Activated CD8-positive, alpha-beta memory T cell treated with anti-CD3 and anti-CD28 coated beads for 36 hours (primary cell): ENCODE measurements around the gene ZNF547. TPM values are rescaled to one million over a fixed set of nuclear protein-coding genes. Genes with fewer than 3 reads are reported as not detected.

Source experiments
- CTCF ChIA-PET: fragments of 350-600 bp; sonication (Branson Sonifier 250); formaldehyde crosslinking; loops from one replicate; lab custom pipeline; 2021; ENCODE audit warnings: antibody characterized with exemption; lab: Charles Lee
- POLR2A ChIA-PET: fragments of 350-600 bp; sonication (Branson Sonifier 250); formaldehyde crosslinking; loops from one replicate; lab custom pipeline; 2021; ENCODE audit warnings: antibody characterized with exemption; lab: Charles Lee
- total RNA-seq, 2 experiments: library from RNA; stranded (reverse); gene quantifications; one replicate each; pipeline ENCODE4 v1.2.3, GENCODE V29; 2021

ZNF547 gene
- 1 to 10 TPM; 1.9 to 2.7 TPM for total RNA-seq

- ChIA-PET CTCF (interaction anchor here (1.0 kb wide), 1 partner anchor 12 kb away, joined by 3 read pairs; the partner anchor contains the start of gene ZNF304), POLR2A (interaction anchor here (0.6 to 1.7 kb wide), 2 partner anchors 26 to 820 kb away, joined by 3 to 5 read pairs; partner anchors contain the start of genes ZNF274 and ZNF548)
Measured at GRCh38 chr19:57362997-57363687, at the start of gene ZNF547, which contains the start of gene TRAPPC2B. ZNF547 (plus strand) TSS chr19:57363551; CDS start chr19:57368556, 5,005 bp downstream. TRAPPC2B (plus strand) TSS chr19:57363551; CDS start chr19:57364834, 1,283 bp downstream.

GRCh38 chr19:57314146-57314545, 49.2 kb upstream of the ZNF547 start:
- CTCF ChIA-PET, result no interaction called here
- POLR2A ChIA-PET, result no interaction called here

GRCh38 chr19:57317503-57317902, 45.8 kb upstream of the ZNF547 start:
- POLR2A ChIA-PET, result interaction anchor here (0.7 kb wide), 1 partner anchor 41 kb away, joined by 9 read pairs; no protein-coding TSS in a partner anchor
- CTCF ChIA-PET, result interaction anchor here (0.6 kb wide), 1 partner anchor 67 kb away, joined by 3 read pairs; no protein-coding TSS in a partner anchor

GRCh38 chr19:57319869-57320179, 43.5 kb upstream of the ZNF547 start:
- ChIA-PET POLR2A (no interaction called here), CTCF (interaction anchor here (0.6 kb wide), 1 partner anchor 47 kb away, joined by 5 read pairs; no protein-coding TSS in a partner anchor)

GRCh38 chr19:57320180-57321084, 42.9 kb upstream of the ZNF547 start, which contains the start of gene ZNF543:
ZNF543 (plus strand) TSS chr19:57320472; CDS start chr19:57320854, 382 bp downstream.
- ChIA-PET POLR2A (interaction anchor here (0.8 kb wide), 1 partner anchor 79 kb away, joined by 3 read pairs; no protein-coding TSS in a partner anchor), CTCF (no interaction called here)

- ChIA-PET POLR2A (interaction anchor here (0.8 kb wide), 1 partner anchor 80 kb away, joined by 3 read pairs; no protein-coding TSS in a partner anchor), CTCF (no interaction called here)
Measured at GRCh38 chr19:57321116-57321515, 42.2 kb upstream of the ZNF547 start.

GRCh38 chr19:57321751-57322150, 41.6 kb upstream of the ZNF547 start:
- ChIA-PET POLR2A (no interaction called here), CTCF (no interaction called here)

- ChIA-PET CTCF (no interaction called here), POLR2A (no interaction called here)
Measured at GRCh38 chr19:57324992-57325391, 38.4 kb upstream of the ZNF547 start.

GRCh38 chr19:57327993-57328392, 35.4 kb upstream of the ZNF547 start:
- CTCF ChIA-PET, result no interaction called here
- POLR2A ChIA-PET, result no interaction called here

GRCh38 chr19:57334191-57334590, 29.2 kb upstream of the ZNF547 start:
- ChIA-PET POLR2A (interaction anchor here (0.6 kb wide), 1 partner anchor 36 kb away, joined by 4 read pairs; no protein-coding TSS in a partner anchor), CTCF (no interaction called here)

- ChIA-PET POLR2A (no interaction called here), CTCF (no interaction called here)
Measured at GRCh38 chr19:57338877-57339276, 24.5 kb upstream of the ZNF547 start.

GRCh38 chr19:57342582-57342981, 20.8 kb upstream of the ZNF547 start:
- ChIA-PET POLR2A (no interaction called here), CTCF (interaction anchor here (0.7 kb wide), 1 partner anchor 176 kb away, joined by 3 read pairs; no protein-coding TSS in a partner anchor)

GRCh38 chr19:57348136-57348535, 15.2 kb upstream of the ZNF547 start:
- CTCF ChIA-PET, result no interaction called here
- POLR2A ChIA-PET, result interaction anchor here (0.6 kb wide), 1 partner anchor 68 kb away, joined by 3 read pairs; no protein-coding TSS in a partner anchor

- CTCF ChIA-PET, result interaction anchor here (1.1 kb wide), 1 partner anchor 13 kb away, joined by 3 read pairs; the partner anchor contains the start of genes TRAPPC2B and ZNF547
- POLR2A ChIA-PET, result no interaction called here
Measured at GRCh38 chr19:57350877-57351805, 12.2 kb upstream of the ZNF547 start, which contains the start of gene ZNF304. ZNF304 (plus strand) TSS chr19:57351271; CDS start chr19:57351665, 394 bp downstream.

- POLR2A ChIA-PET, result no interaction called here
- CTCF ChIA-PET, result interaction anchor here (1.1 kb wide), 1 partner anchor 12 kb away, joined by 3 read pairs; the partner anchor contains the start of genes TRAPPC2B and ZNF547
Measured at GRCh38 chr19:57351867-57352266, 11.5 kb upstream of the ZNF547 start.

GRCh38 chr19:57355916-57356315, 7.4 kb upstream of the ZNF547 start:
- POLR2A ChIA-PET, result no interaction called here
- CTCF ChIA-PET, result no interaction called here

GRCh38 chr19:57357406-57357805, 5.9 kb upstream of the ZNF547 start:
- ChIA-PET CTCF (interaction anchor here (0.6 to 1.5 kb wide), 2 partner anchors 10 to 28 kb away, joined by 3 read pairs; no protein-coding TSS in a partner anchor), POLR2A (no interaction called here)

GRCh38 chr19:57359300-57359699, 4.1 kb upstream of the ZNF547 start:
- ChIA-PET CTCF (no interaction called here), POLR2A (no interaction called here)
